GM06990 (cell line): ENCODE measurements around the gene IL16.

ENCODE experiments used
- DNase-seq: peaks from one replicate; pipeline ENCODE4 v3.0.0-alpha.2; 2011; ENCODE audit not compliant: insufficient read length; ENCODE audit errors: extremely low read depth
- H3K27me3 ChIP-seq: replicated peaks from 2 replicates; pipeline ENCODE4 v1.6.0; 2011; ENCODE audit warnings: low read length; ENCODE audit not compliant: control insufficient read depth, insufficient read depth
- H3K36me3 ChIP-seq: 2 replicates; pipeline ENCODE4 v1.5.1; 2011; ENCODE audit warnings: low read length; ENCODE audit not compliant: control insufficient read depth, insufficient read depth
- H3K4me3 ChIP-seq: replicated peaks from 2 replicates; pipeline ENCODE4 v1.5.1; 2011; ENCODE audit warnings: low read depth, mild to moderate bottlenecking, control low read depth, low read length
- CTCF ChIP-seq: IDR thresholded peaks from 2 replicates; pipeline ENCODE4 v1.5.1; 2011; ENCODE audit warnings: low read length, control low read depth, mild to moderate bottlenecking, inconsistent platforms; ENCODE audit not compliant: insufficient read depth, poor library complexity, severe bottlenecking

Gene IL16

GRCh38 chr15:81323559-81323943 lies 126.9 kb downstream of the IL16 start:
- no peak for DNase-seq
- peaks cover 11% of the 10 kb centered on the region for H3K36me3 ChIP-seq
- no peak for TF ChIP-seq CTCF
- H3K4me3 ChIP-seq: peak overlapping the region; percentile 95
- no peaks in the 10 kb centered on the region for H3K27me3 ChIP-seq

- peak within 1 kb of the TSS; percentile 95 for H3K4me3 ChIP-seq
- DNase-seq: peak; percentile 96
- no peaks in the 10 kb centered on the region for H3K27me3 ChIP-seq
- H3K36me3 ChIP-seq: peaks cover 5% of the 10 kb centered on the region
- TF ChIP-seq CTCF: no peak
These were observed 127.5 kb downstream of the IL16 start, which contains the start of gene STARD5 for GRCh38 chr15:81323944-81324881. Gene STARD5, minus strand, starts transcription at chr15:81324141. Its CDS starts 42 bp downstream, at chr15:81324099.

GRCh38 chr15:81326466-81327212 lies 130.0 kb downstream of the IL16 start:
- Histone ChIP-seq H3K27me3 (no peaks in the 10 kb centered on the region), H3K36me3 (0 out of 2 replicates have a peak, but pooled peaks cover 2% of the 10 kb centered on the region), H3K4me3 (no peak overlapping the region)
- no peak for TF ChIP-seq CTCF
- DNase-seq: no peak

GRCh38 chr15:81327516-81327915 lies 130.8 kb downstream of the IL16 start:
- Histone ChIP-seq H3K4me3 (no peak overlapping the region), H3K36me3 (no peaks in the 10 kb centered on the region), H3K27me3 (no peaks in the 10 kb centered on the region)
- no peak for TF ChIP-seq CTCF
- no peak for DNase-seq

- no peak for TF ChIP-seq CTCF
- no peaks in the 10 kb centered on the region for H3K36me3 ChIP-seq
- H3K27me3 ChIP-seq: no peaks in the 10 kb centered on the region
- no peak overlapping the region for H3K4me3 ChIP-seq
- no peak for DNase-seq
These were observed 132.8 kb downstream of the IL16 start for GRCh38 chr15:81329446-81329845.
